ENCODE results near the gene OR4X2.

Gene OR4X2

DNA sequence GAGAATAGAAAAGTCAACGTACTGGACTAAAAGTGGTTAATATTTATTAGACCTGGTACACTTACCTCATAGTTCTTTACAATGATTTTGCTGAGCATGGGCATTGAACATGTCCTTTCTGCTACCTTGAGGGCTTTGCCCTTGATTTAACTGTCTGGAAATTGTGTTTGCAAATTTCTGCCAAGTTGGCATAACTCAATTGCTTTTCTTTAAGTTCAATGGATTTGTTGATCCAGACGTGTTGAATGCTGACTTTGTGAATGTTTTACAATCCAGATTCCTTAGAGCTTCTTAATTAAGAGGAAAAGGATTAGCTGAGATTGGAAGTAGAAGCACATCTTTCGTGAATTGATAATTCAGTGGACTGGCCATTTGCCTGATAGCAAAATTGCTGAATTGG is 7.2 kb upstream of the OR4X2 start:
- no CpG with 5 or more reads among the region's 3 CpGs for WGBS (ENCODE audit: extremely low coverage, insufficient coverage, low lambda C conversion rate)

GRCh38 chr11:48242501-48242900 is 2.4 kb upstream of the OR4X2 start:
- no CpG with 5 or more reads among the region's 3 CpGs for WGBS (ENCODE audit: extremely low coverage, insufficient coverage, low lambda C conversion rate)
- no peaks in the 10 kb centered on the region for H3K36me3 ChIP-seq (ENCODE audit: control insufficient read depth, insufficient read depth, low read length)

More for the DNA sequence above, 7.2 kb upstream of the OR4X2 start:
- H2AK5ac ChIP-seq (ENCODE audit: low read length), result no peak overlapping the region
- H2BK120ac ChIP-seq (ENCODE audit: low read depth, low read length), result no peak overlapping the region
- H3K9ac ChIP-seq (ENCODE audit: low read length), result no peak overlapping the region
- no peak overlapping the region for H3K4ac ChIP-seq (ENCODE audit: low read depth, low read length)
- DNase-seq, result no peak
- no peak overlapping the region for H2BK15ac ChIP-seq (replicated peaks; ENCODE audit: low read depth)
- H3K4me3 ChIP-seq (ENCODE audit: low read length), result no peak overlapping the region
- no peak overlapping the region for H3K18ac ChIP-seq (ENCODE audit: low read length)
- no peak overlapping the region for H3K4me2 ChIP-seq (ENCODE audit: low read length)
- H3K27me3 ChIP-seq (ENCODE audit: insufficient read depth, low read length, poor library complexity), result no peaks in the 10 kb centered on the region
- no peak overlapping the region for H2BK5ac ChIP-seq (ENCODE audit: low read length)
- H4K8ac ChIP-seq (ENCODE audit: low read depth, low read length), result no peak overlapping the region
- no peak overlapping the region for H4K5ac ChIP-seq (ENCODE audit: low read length)
- H3K23ac ChIP-seq (ENCODE audit: low read length), result no peak overlapping the region
- no peak overlapping the region for H3K56ac ChIP-seq (ENCODE audit: low read length)
- no peaks in the 10 kb centered on the region for H3K79me1 ChIP-seq (ENCODE audit: low read length)
- H3K36me3 ChIP-seq (ENCODE audit: control insufficient read depth, insufficient read depth, low read length), result no peaks in the 10 kb centered on the region
- H3K27ac ChIP-seq (ENCODE audit: low read depth, low read length), result no peak overlapping the region
- no peaks in the 10 kb centered on the region for H3K79me2 ChIP-seq (ENCODE audit: control insufficient read depth, insufficient read depth, low read length)
- H3K4me1 ChIP-seq (ENCODE audit: control insufficient read depth, low read depth, low read length), result no peaks in the 10 kb centered on the region

DNA sequence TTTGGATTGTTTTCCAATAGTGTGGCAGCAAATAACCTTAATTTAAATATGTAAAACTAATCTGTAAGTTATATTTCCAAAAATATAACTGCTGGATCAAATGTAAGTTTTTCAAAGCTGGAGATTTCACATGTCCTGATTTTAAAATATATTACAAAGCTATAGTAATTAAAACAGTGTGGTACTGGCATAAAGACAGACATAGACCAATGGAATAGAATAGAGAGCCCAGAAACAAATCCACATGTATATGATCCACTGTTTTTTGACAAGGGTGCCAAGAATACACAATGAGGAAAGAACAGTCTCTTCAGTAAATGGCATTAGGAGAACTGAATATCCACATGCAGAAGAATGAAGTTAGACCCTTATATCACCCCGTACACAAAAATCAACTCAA is 4.0 kb downstream of the OR4X2 start:
- Histone ChIP-seq H3K4me1 (ENCODE audit: control insufficient read depth, low read depth, low read length) (no peaks in the 10 kb centered on the region), H3K9ac (ENCODE audit: low read length) (no peak overlapping the region), H2BK120ac (ENCODE audit: low read depth, low read length) (no peak overlapping the region), H2BK15ac (replicated peaks; ENCODE audit: low read depth) (no peak overlapping the region), H4K5ac (ENCODE audit: low read length) (no peak overlapping the region), H3K4me2 (ENCODE audit: low read length) (no peak overlapping the region), H3K23ac (ENCODE audit: low read length) (no peak overlapping the region), H3K27ac (ENCODE audit: low read depth, low read length) (no peak overlapping the region), H3K18ac (ENCODE audit: low read length) (no peak overlapping the region), H4K8ac (ENCODE audit: low read depth, low read length) (no peak overlapping the region), H2BK5ac (ENCODE audit: low read length) (no peak overlapping the region), H3K36me3 (ENCODE audit: control insufficient read depth, insufficient read depth, low read length) (no peaks in the 10 kb centered on the region), H3K79me2 (ENCODE audit: control insufficient read depth, insufficient read depth, low read length) (no peaks in the 10 kb centered on the region), H3K4me3 (ENCODE audit: low read length) (no peak overlapping the region), H3K27me3 (ENCODE audit: insufficient read depth, low read length, poor library complexity) (no peaks in the 10 kb centered on the region), H2AK5ac (ENCODE audit: low read length) (no peak overlapping the region), H3K56ac (ENCODE audit: low read length) (no peak overlapping the region), H3K4ac (ENCODE audit: low read depth, low read length) (no peak overlapping the region), H3K79me1 (ENCODE audit: low read length) (no peaks in the 10 kb centered on the region)
- no peak for DNase-seq
- no CpG with 5 or more reads among the region's 1 CpG for WGBS (ENCODE audit: extremely low coverage, insufficient coverage, low lambda C conversion rate)

More at GRCh38 chr11:48242501-48242900, 2.4 kb upstream of the OR4X2 start:
- no peak overlapping the region for H4K5ac ChIP-seq (ENCODE audit: low read length)
- H3K23ac ChIP-seq (ENCODE audit: low read length), result no peak overlapping the region
- DNase-seq, result no peak
- no peak overlapping the region for H3K18ac ChIP-seq (ENCODE audit: low read length)
- H3K79me2 ChIP-seq (ENCODE audit: control insufficient read depth, insufficient read depth, low read length), result no peaks in the 10 kb centered on the region
- no peaks in the 10 kb centered on the region for H3K4me1 ChIP-seq (ENCODE audit: control insufficient read depth, low read depth, low read length)
- H3K4ac ChIP-seq (ENCODE audit: low read depth, low read length), result no peak overlapping the region
- no peaks in the 10 kb centered on the region for H3K79me1 ChIP-seq (ENCODE audit: low read length)
- no peak overlapping the region for H4K8ac ChIP-seq (ENCODE audit: low read depth, low read length)
- no peak overlapping the region for H3K4me3 ChIP-seq (ENCODE audit: low read length)
- no peak overlapping the region for H2BK120ac ChIP-seq (ENCODE audit: low read depth, low read length)
- H2AK5ac ChIP-seq (ENCODE audit: low read length), result no peak overlapping the region
- H3K27me3 ChIP-seq (ENCODE audit: insufficient read depth, low read length, poor library complexity), result no peaks in the 10 kb centered on the region
- H3K27ac ChIP-seq (ENCODE audit: low read depth, low read length), result no peak overlapping the region
- H3K4me2 ChIP-seq (ENCODE audit: low read length), result no peak overlapping the region
- H2BK5ac ChIP-seq (ENCODE audit: low read length), result no peak overlapping the region
- no peak overlapping the region for H2BK15ac ChIP-seq (replicated peaks; ENCODE audit: low read depth)
- no peak overlapping the region for H3K9ac ChIP-seq (ENCODE audit: low read length)
- no peak overlapping the region for H3K56ac ChIP-seq (ENCODE audit: low read length)

- no peak overlapping the region for H3K27ac ChIP-seq (ENCODE audit: low read depth, low read length)
- DNase-seq, result no peak
- no peak overlapping the region for H2BK15ac ChIP-seq (replicated peaks; ENCODE audit: low read depth)
- no peak overlapping the region for H4K5ac ChIP-seq (ENCODE audit: low read length)
- no peak overlapping the region for H2BK5ac ChIP-seq (ENCODE audit: low read length)
- no peak overlapping the region for H3K23ac ChIP-seq (ENCODE audit: low read length)
- H3K56ac ChIP-seq (ENCODE audit: low read length), result no peak overlapping the region
- H3K79me1 ChIP-seq (ENCODE audit: low read length), result no peaks in the 10 kb centered on the region
- no peaks in the 10 kb centered on the region for H3K4me1 ChIP-seq (ENCODE audit: control insufficient read depth, low read depth, low read length)
- no peak overlapping the region for H2BK120ac ChIP-seq (ENCODE audit: low read depth, low read length)
- H3K4ac ChIP-seq (ENCODE audit: low read depth, low read length), result no peak overlapping the region
- H3K36me3 ChIP-seq (ENCODE audit: control insufficient read depth, insufficient read depth, low read length), result no peaks in the 10 kb centered on the region
- no peak overlapping the region for H3K9ac ChIP-seq (ENCODE audit: low read length)
- H4K8ac ChIP-seq (ENCODE audit: low read depth, low read length), result no peak overlapping the region
- no peak overlapping the region for H3K4me2 ChIP-seq (ENCODE audit: low read length)
- no peaks in the 10 kb centered on the region for H3K79me2 ChIP-seq (ENCODE audit: control insufficient read depth, insufficient read depth, low read length)
- H3K27me3 ChIP-seq (ENCODE audit: insufficient read depth, low read length, poor library complexity), result no peaks in the 10 kb centered on the region
- no CpG with 5 or more reads among the region's 2 CpGs for WGBS (ENCODE audit: extremely low coverage, insufficient coverage, low lambda C conversion rate)
- no peak overlapping the region for H3K18ac ChIP-seq (ENCODE audit: low read length)
- H2AK5ac ChIP-seq (ENCODE audit: low read length), result no peak overlapping the region
- no peak overlapping the region for H3K4me3 ChIP-seq (ENCODE audit: low read length)
Observed at GRCh38 chr11:48261600-48261999, 16.7 kb downstream of the OR4X2 start.

- no peak within 1 kb of the TSS for H3K18ac ChIP-seq (ENCODE audit: low read length)
- H4K8ac ChIP-seq (ENCODE audit: low read depth, low read length), result no peak within 1 kb of the TSS
- no peak within 1 kb of the TSS for H3K56ac ChIP-seq (ENCODE audit: low read length)
- no CpG with 5 or more reads among the region's 3 CpGs for WGBS (ENCODE audit: extremely low coverage, insufficient coverage, low lambda C conversion rate)
- H3K79me2 ChIP-seq (ENCODE audit: control insufficient read depth, insufficient read depth, low read length), result no peaks in the 10 kb centered on the region
- H3K4me2 ChIP-seq (ENCODE audit: low read length), result no peak within 1 kb of the TSS
- no peak within 1 kb of the TSS for H3K27ac ChIP-seq (ENCODE audit: low read depth, low read length)
- no peak within 1 kb of the TSS for H2BK120ac ChIP-seq (ENCODE audit: low read depth, low read length)
- H3K79me1 ChIP-seq (ENCODE audit: low read length), result no peaks in the 10 kb centered on the region
- no peak within 1 kb of the TSS for H2BK5ac ChIP-seq (ENCODE audit: low read length)
- H3K27me3 ChIP-seq (ENCODE audit: insufficient read depth, low read length, poor library complexity), result no peaks in the 10 kb centered on the region
- H3K4me3 ChIP-seq (ENCODE audit: low read length), result no peak within 1 kb of the TSS
- H3K36me3 ChIP-seq (ENCODE audit: control insufficient read depth, insufficient read depth, low read length), result no peaks in the 10 kb centered on the region
- no peak within 1 kb of the TSS for H2BK15ac ChIP-seq (replicated peaks; ENCODE audit: low read depth)
- no peak within 1 kb of the TSS for H4K5ac ChIP-seq (ENCODE audit: low read length)
- no peak within 1 kb of the TSS for H2AK5ac ChIP-seq (ENCODE audit: low read length)
- DNase-seq, result no peak
- H3K4me1 ChIP-seq (ENCODE audit: control insufficient read depth, low read depth, low read length), result no peaks in the 10 kb centered on the region
- H3K23ac ChIP-seq (ENCODE audit: low read length), result no peak within 1 kb of the TSS
- no peak within 1 kb of the TSS for H3K9ac ChIP-seq (ENCODE audit: low read length)
- no peak within 1 kb of the TSS for H3K4ac ChIP-seq (ENCODE audit: low read depth, low read length)
Observed at GRCh38 chr11:48263423-48263911, 18.6 kb downstream of the OR4X2 start, which contains the start of gene OR4X1. Gene OR4X1 (plus strand): TSS chr11:48263861. CDS start chr11:48263861, 0 bp downstream.

GRCh38 chr11:48270621-48271020 is 25.7 kb downstream of the OR4X2 start:
- Histone ChIP-seq H3K4me3 (ENCODE audit: low read length) (no peak overlapping the region), H3K4me1 (ENCODE audit: control insufficient read depth, low read depth, low read length) (no peaks in the 10 kb centered on the region), H3K79me1 (ENCODE audit: low read length) (no peaks in the 10 kb centered on the region), H3K56ac (ENCODE audit: low read length) (no peak overlapping the region), H3K4me2 (ENCODE audit: low read length) (no peak overlapping the region), H2BK15ac (replicated peaks; ENCODE audit: low read depth) (no peak overlapping the region), H2BK120ac (ENCODE audit: low read depth, low read length) (no peak overlapping the region), H4K8ac (ENCODE audit: low read depth, low read length) (no peak overlapping the region), H3K27me3 (ENCODE audit: insufficient read depth, low read length, poor library complexity) (no peaks in the 10 kb centered on the region), H3K9ac (ENCODE audit: low read length) (no peak overlapping the region), H3K36me3 (ENCODE audit: control insufficient read depth, insufficient read depth, low read length) (no peaks in the 10 kb centered on the region), H2AK5ac (ENCODE audit: low read length) (no peak overlapping the region), H3K4ac (ENCODE audit: low read depth, low read length) (no peak overlapping the region), H4K5ac (ENCODE audit: low read length) (no peak overlapping the region), H3K18ac (ENCODE audit: low read length) (no peak overlapping the region), H2BK5ac (ENCODE audit: low read length) (no peak overlapping the region), H3K79me2 (ENCODE audit: control insufficient read depth, insufficient read depth, low read length) (no peaks in the 10 kb centered on the region), H3K27ac (ENCODE audit: low read depth, low read length) (no peak overlapping the region), H3K23ac (ENCODE audit: low read length) (no peak overlapping the region)
- no CpG with 5 or more reads among the region's 3 CpGs for WGBS (ENCODE audit: extremely low coverage, insufficient coverage, low lambda C conversion rate)
- DNase-seq, result no peak
